GM18502 (cell line): Measurements from ENCODE around the gene JMJD8.

Source experiments
- ATAC-seq: cut with Tn5 transposase; IDR thresholded peaks from one replicate; pipeline ENCODE4 v1.9.1; 2021; ENCODE audit warnings: mild to moderate bottlenecking; ENCODE audit not compliant: unreplicated experiment, poor library complexity

JMJD8 gene

GRCh38 chr16:710500-711075, 26.5 kb upstream of the JMJD8 start:
- no peak for ATAC-seq

DNA sequence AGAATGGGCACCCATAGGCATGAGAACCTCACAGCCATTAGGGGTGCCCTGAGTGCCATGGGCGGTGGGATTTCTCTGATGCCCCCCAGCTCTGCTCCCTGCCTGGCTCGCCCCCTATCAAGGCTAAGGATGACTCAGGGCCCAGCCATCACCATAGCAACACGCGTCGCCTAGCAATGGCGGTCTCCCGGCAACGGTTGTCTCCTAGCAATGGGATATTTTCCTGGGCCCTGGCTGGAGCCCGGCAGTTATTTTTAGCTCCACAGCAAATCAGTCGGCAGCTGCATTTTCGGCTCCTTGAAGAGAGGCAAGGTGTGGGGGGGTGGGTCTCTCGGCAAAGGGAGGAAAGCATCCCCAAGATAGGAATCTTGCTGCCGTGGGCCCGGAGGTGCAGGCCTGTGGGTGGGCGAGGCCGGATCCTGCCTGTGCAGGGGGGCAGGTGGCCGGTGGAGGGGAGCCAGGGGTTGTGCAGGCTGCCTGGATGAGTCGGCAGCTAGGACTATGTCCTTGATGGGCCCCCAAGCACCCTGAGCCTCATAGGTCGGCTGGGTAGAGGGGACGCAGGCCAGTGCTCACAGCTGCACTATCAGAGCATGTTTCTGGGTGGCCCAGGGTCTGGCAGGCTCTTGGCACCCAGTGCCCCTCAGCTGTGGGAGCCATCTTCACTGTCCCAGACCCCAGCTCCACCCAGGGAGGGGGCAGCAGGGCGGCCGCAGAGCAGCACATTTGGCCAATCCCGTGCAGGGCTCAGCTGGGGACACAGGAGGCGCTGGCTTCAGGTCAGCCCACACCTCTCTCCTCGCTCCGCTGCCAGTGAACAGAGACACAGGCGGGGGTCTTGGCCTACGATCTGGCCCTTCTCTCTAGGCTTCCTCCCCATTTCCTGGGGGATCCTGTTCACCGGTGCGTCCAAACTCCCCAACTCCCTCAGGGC, 25.7 kb upstream of the JMJD8 start:
- no peak for ATAC-seq

- ATAC-seq = no peak
Observed at GRCh38 chr16:708959-709358, 24.8 kb upstream of the JMJD8 start.

GRCh38 chr16:708019-708418, 23.9 kb upstream of the JMJD8 start:
- ATAC-seq = no peak

DNA sequence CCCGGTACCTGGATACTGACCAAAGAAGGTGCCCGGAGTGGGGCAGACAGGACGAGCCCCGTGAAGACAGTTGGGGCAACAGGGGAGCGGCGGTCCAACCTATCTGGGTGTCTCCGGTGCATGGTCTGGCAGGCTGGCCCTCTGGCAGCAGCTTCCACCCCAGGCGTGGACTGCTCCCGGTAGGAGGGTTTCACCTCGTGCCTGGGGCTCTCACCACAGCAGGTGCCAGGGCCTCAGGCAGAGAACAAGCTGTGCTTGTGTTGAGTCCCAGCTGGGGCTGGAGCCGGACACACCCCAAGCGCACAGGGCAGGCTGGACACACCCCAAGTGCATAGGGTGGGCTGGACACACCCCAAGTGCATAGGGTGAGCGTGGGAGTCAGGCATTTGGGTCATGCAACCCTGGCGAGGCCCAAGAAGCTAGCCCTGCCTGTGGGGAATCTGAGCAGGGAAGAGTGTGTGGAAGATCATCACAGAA, 23.0 kb upstream of the JMJD8 start:
- ATAC-seq = no peak

GRCh38 chr16:706189-707061, 22.3 kb upstream of the JMJD8 start:
- no peak for ATAC-seq

GRCh38 chr16:705431-706188, 21.5 kb upstream of the JMJD8 start, which contains the start of gene FBXL16:
TSS of gene FBXL16 (minus strand) at chr16:705801. CDS start at chr16:697405, 8,396 bp downstream.
- no peak for ATAC-seq

- ATAC-seq = no peak
Observed at GRCh38 chr16:704552-705380, 20.6 kb upstream of the JMJD8 start.

DNA sequence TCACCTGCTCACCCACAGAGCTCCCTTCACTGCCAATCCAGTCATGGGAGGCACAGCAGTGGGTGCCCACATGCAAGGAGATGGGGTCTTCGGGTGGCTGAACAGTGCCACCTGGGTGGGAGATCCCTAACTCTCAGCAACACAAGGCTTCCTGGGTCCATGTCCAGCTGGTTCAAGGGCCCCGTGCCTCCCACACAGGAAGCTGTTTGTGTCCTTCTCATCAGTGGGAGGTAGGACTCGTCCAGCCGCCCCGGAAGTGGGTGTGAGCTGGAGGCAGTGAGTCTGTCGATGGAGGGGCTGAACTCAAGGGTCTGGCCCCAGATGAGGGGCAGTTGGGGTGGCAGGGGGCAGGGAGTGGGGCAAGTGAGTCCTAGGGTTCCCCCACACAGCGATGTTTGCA, 19.9 kb upstream of the JMJD8 start:
- ATAC-seq = no peak

DNA sequence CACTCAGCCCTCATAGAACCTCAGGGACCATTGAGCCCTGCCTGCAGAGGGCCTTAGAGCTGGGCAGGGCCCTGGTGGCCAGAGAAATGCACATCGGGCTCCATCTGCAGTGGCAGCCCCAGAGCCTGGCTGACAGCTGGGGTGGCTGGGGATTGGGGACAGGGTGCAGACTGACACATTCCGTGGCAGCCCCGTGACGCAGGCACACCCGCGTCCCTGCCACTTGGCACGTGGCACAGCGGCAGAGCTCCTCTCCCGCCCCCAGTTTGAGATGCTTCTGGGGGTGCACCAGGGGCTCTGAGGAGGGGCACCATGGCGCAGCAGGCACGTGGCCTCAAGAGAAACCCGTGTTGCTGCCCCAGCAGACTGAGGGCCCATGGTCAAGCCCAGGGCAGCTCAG, 19.3 kb upstream of the JMJD8 start:
- ATAC-seq = no peak

DNA sequence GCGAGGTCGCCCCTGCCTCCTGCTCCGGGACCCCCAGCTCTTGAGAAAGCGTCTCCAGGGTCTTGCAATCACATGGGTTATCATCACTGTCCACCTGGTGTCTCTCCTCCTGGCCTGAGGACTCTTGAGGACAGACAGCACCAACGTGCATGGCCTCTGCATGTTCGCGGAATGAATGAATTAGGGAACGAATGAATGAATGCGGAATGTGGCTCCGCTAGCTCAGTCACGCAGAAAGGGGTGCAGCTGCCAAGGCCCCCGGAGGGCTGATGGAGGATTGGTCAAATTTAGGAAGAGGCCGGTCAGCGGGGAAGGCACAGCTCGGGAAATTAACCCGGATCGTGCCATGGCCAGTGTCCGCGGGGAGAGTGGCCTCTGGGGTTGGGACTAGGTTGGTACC, 18.2 kb upstream of the JMJD8 start:
- no peak for ATAC-seq

DNA sequence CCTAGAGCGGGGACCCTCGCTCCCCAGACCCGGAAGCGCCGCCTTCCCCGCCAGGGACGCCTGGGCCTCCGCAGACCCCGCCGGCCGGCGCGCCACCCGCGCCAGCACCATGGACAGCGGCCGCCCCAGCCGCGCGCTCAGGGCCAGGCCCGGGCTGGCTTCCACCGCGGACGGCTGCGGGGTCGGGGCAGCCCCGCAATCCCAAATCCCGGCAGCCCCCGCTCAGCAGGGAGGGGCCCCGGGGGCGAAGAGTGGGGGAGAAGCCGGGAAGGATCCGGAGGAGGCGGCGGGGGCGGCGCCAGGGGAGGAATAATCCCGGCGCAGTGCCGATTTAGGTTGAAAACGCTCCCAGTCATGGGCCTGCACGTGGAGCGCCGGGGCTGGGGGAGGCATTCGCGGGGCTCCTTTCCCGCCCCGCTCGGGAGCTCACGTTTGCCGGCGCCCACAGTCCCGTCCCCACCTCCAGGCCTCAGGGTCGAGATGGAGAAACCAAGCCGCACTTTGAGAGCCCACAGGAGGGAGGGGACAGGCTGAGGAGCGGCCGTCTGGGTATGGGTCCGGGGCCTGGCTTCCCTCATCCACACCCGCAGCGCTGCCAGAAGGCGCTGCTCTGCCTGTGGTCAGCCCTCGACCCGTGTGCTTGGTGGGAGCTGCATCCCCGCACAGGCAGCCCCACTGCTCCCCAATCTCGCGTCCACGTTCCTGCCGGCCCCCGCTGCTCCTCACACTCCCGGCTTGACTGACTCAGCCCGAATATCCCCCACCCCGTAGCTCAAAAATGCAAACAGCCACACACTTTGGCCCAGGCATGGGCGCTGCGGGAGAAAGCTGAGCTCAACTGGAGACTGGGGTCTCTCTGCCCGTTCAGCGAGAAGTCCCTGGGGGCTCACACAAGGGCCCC, 16.8 kb upstream of the JMJD8 start:
- no peak for ATAC-seq

DNA sequence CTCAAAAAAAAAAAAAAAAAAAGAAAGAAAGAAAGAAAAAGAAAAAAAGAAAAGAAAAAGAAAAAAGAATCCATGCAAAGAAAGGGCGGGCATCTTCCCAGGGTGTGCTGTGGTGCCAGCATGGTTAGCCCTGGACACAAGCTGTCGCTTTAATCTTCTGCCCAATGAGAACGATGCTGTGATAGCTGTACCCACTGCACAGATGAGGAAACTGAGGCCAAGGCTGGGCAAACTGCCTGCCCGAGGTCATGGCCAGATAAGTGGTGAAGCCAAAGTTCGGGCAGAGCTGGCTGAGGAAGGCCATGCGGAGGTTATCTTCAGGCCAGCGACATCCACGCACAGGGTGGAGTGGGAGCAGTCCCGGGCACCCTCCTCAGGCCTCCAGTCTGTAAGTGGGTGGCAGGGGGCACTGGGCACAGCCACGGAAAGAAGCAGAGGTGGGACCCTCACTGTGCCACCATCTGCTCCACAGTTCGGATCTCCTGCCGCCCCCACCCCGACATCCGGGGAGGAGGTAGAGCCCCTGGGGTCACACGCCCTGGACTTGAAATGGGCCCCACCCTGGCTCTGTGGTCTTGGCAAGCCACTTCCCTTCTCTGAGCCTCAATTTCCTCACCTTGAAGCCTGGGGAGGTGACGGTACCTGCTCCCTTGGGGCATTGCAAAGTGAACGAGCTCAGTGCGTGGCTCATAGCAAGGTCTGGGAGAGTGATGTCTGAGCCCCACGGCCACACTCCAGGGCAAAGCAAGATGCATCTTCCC, 15.0 kb upstream of the JMJD8 start:
- ATAC-seq = no peak

GRCh38 chr16:695355-696089, 11.4 kb upstream of the JMJD8 start:
- no peak for ATAC-seq

GRCh38 chr16:694863-695354, 10.8 kb upstream of the JMJD8 start:
- ATAC-seq = no peak

- no peak for ATAC-seq
Observed at GRCh38 chr16:694187-694862, 10.2 kb upstream of the JMJD8 start.
